Hematopoietic multipotent progenitor cell treated with erythropoietin and hydrocortisone succinate and interleukin-3 and kit ligand, for 4 days (in vitro differentiated cells): ENCODE results near the gene AGAP1.
A peak's percentile ranks its signal among the peaks of the same experiment; 100 is the strongest.

Source experiments
- DNase-seq: peaks from one replicate; pipeline ENCODE4 v3.0.0-alpha.2; 2015

The AGAP1 gene

GRCh38 chr2:236158969-236159777, 665.3 kb downstream of the AGAP1 start:
- no peak for DNase-seq

DNA sequence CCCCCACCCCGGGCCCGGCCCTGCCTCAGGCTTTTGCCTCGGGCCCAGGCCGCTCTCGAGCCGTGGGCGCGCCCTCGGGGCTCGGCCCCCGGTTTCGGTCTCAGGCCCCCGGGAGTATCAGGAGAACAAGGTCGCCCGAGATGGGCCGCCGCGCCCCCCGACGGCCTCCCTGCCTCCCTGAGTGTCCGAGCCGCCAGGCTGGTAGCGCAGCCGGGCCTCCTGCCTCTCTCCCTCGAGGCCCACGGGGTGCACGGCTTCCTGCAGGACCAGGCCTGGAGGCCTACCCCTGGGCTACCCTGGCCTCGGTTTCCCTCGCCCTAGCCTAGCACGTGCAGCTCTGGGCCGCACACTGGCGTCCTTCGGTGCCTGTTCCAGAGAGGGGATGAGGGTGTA, 665.9 kb downstream of the AGAP1 start:
- DNase-seq, result no peak

DNA sequence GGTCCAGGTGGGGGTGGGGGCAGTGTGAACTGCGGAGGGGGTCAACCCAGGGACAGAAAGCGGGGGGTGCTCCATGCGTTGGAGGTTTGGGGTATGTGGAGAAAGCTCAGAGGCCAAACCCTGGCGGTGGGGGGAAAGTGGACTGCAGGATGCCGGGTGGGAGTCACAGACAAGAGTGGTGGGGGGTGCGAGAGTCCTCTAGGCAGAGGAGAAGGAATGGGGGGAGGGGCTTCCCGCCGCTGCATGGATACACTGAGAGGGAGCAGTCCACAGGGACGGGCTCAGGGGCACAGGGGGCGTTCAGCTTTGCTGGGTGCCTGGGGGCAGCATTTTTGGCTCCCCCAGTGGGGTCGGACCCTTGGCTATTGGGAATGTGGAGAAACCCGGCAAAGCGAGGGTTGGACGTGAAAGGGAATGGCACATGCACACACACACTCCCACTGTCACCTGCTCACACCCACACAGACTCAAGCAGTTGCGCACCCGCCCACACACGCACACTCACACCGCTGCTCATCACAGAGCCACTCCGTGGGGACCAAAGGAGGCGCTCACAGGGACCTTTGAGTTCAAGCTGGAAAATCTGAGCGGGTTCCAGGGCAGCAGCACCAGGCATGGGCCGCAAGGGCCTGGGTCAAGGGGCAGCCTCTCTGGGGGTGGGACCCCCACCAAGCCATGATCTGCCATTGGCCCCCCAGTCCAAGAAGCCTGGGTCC, 666.7 kb downstream of the AGAP1 start:
- DNase-seq, result no peak

DNA sequence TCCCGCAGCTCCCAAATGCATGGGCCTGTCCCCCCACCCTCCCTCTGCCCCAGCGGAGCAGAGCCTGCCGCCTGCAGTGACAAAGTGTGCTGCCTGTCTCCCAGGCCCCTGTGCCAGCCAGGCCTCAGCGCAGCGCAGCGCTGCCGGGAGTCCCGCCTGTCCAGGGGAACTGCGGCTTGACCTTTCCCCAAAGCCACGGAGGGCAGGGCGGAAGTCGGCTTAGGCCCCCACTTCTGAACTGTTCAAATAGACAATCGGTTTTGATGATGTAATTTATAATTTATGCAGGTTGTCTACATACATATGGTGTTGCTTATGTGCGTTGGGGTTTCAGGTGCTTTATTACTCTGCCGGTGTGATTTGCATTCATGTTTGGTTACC, 667.2 kb downstream of the AGAP1 start:
- no peak for DNase-seq

DNA sequence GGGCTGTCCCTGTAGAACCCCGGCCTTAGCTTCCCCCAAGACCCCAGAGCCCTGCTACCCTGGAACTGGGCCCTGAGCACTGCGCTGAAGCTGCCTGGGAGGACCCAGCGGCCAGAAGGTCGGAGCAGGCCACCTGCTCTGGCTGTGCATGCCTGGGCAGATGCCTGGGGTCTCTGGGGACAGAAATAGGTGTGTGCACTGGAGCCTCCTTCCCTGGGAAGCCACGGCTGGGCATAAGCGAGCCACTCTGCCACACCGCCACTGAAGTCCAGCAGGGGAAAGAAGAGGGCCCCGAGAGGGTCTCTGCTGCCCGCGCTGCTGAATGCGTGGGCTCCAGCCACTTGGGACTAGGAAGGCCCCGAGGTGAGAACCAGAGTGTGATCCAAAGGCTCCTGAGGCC, 667.7 kb downstream of the AGAP1 start:
- no peak for DNase-seq

DNA sequence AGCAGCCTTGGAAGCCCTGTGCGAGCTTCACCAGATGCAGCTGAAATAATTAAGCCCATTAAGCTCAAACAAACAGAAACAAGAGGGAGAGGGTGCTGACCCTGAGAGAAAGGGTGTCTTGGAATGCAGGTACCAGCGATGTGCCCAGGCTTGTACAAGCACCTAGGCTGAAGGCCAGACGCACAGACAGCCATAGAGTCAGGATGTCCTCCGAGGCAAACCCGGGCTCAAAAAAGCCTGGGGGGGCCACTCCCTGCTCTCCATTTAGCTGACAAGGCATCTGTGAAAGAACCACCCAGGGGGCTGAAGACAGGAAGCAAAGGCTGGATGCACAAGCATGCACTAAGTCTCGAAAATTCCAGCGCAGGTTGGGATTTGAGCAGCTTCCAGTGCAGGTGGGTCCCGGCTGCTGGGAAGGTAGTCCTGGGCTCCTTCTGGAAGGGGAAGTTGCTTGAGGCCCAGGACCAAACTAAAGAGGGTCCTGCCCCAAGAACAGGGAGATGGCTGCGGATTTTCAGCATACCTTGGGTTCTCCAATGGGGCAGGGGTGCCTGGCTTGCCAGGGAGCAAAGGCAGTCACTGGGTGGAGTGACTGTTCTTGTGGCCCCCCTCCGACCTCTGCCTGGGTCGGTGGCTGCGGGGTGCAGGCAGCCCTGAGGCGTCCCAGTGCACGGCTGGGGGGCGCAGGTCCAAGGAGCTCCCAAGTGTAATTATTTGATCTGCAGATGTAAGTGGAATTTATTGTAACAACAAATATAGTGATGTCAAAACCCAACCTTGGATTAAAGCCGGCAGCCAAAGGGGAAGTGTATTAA, 668.4 kb downstream of the AGAP1 start:
- DNase-seq, result no peak

DNA sequence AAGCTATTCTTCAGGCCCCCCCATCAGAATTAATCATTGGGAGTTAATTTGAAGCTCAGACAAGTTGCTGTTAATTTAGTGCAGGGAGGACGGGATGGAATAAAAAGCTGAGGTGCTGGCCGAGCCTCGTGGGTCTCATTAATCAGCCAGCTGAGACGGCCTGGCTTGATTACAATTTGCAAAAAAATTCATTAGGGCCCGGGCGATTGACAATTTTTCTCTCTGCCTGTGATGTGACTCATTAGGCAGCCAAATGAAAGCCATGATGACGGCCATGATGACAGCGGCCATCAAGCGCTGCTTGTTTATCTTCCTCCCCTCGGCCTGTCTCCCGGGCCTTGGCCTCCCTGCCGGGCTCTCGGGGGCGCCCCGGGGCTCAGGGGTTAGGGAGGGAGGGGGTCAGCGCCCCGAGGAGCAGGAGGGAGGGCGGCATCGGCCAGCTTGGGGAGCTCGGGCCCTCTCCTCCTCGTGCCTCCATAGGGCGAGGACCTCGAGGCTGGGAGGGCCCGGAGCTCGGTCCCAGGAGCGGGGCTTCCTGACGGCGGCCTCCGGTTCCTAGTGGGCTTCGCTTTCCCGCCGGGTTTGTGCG, 669.1 kb downstream of the AGAP1 start:
- no peak for DNase-seq

- no peak for DNase-seq
These were observed 669.8 kb downstream of the AGAP1 start for GRCh38 chr2:236163471-236164200.

DNA sequence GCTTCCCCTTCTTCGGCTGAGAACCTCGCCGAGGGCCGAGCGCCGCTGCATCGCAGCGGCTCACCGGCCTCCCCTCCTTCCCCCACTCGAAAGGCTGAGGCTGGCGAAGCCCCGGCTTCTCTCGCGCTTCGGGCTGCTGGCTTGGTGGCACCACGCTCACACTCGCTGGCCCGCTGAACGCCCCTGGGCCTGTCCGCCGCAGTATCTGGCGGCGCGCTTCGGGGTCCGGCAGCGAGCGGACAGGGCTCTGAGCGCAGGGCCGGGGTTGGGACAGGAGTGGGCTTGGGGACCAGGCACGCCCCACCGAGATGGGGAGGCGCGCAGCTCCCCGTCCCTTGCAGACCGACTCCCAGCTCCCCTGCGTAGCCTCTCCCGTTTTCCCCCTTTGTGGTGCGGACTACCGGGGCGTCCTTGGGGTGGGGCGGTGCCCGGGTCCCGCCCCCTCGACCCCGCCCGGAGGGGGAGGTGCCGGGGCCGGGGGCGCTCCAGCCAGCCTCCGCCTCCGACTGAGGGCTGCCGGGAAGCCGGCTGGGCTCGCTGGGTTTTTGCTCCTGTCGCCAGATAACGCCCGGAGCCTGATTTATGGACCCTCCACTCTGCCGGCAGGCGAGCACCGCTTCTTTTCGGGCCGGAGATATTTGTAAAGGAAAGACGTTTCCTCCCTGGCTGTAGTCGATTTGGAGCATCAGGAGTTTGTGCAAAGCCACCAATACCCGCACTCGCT, 670.5 kb downstream of the AGAP1 start:
- DNase-seq, result peak; percentile 44

DNA sequence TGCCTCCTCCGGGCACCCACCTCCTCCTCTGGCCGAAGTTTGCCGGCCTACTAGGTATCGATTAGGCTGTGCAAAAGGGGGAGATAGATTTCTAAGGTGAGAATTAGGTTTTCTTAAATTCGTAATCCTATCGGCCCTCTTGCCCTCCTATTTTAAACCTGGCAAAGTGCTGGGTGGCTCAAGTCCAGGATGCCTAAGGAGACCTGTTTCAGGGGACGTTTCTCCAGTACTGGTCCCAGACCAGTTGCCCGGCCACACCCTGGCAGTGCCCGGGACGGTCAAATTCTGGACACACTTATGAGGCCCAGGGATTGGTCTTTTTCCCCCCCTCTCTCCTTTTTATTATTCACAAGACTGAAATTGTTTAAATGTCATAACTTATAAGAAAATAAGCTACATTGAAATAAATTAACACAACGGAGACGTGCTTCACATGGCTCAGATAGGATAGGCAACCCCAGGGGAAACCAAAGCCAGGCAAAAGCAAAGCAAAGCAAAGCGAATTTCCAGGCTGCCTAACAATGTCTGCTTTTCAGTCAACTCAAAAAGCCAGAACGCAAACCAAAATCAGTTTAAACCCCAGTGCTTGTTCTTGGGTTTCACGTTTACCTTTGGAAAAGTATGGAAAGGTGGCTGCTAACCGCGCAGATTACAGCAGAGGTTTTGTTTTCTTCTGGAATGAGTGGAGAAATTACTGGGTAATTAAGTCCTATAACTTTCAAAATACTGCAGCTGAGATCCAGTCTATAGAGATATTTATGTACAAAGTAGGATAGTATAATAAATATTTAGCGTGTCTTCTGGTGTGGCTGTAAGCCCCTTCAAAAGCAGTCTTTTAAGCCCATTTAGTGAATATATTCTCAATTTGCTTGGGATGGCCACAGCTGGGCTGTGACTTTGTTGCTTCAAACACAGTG, 671.3 kb downstream of the AGAP1 start:
- no peak for DNase-seq

- DNase-seq, result no peak
These were observed 672.3 kb downstream of the AGAP1 start for GRCh38 chr2:236165842-236166795.

DNA sequence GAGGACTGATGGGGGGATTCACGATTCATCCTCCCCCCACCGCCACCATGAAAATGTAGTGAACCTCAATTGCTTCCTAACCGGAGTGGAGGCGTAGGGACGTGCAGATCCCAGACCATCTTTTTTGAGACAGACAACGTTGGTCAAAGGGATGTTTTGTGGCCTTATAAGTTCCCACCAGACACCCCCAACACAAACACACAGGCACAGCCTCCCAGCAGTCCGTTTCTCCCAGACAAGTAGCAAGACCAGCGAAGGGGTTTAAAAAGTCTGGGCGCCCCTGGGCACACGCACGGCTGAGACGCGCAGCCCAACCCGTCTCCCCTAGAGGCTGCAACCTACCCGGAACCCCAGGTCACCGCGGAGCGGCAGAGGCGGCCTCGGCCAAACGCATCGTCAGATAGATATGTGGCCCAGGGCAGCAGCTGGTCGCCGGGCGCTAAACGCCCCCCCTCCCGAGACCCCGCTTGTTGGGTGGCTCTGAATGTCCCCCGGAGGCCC, 673.0 kb downstream of the AGAP1 start:
- DNase-seq, result no peak

GRCh38 chr2:236167297-236168109, 673.7 kb downstream of the AGAP1 start:
- DNase-seq, result peak; percentile 36

DNA sequence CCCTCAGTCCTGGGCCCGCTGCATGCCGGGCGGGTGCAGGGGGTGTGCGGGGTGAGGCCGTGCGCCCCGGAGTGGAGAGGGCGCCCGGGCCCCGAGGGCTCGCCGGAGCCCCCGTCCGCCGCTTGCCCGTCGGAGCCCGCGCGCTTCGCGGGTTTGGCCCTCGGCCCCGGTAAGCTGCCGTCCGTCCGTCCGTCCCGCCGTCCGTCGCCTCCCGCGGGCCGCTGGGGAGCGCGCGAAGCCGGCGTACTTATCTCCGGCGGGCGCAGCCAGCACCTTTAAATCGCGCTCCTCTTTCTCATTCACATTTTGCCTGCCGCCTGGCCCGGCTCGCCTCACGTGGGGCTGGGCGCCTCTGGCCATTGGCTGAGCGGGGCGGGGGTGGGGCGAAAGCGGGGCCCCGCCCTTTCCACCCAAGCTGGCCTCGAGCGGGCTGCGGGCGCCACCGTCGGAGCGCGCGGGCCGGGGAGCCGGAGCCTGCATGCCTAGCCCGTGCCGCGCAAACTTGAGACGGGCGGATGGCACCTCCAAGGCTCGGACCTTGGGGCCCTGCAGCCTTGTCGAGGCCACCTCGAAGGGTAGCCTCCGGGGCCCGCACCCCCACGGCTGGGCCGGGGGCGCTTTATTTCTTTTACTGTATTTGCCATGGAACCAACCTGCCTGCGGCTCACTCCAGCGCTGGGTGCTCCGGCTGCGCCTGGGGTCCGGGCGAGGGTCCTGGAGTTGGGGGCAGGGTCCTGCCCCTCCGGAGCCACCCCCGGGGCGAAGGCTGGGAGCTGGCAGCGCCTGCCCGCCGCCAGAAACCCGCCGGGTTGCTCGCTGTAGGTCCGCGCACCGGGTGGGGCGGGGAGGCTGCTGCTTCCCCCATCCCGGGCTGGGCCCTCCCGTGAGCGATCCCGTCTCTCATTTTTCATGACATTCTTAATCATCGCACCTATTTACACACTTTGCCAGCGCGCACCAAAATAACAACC, 674.6 kb downstream of the AGAP1 start, which contains the start of gene GBX2:
Gene GBX2 (minus strand): TSS at position 277 of the 971 bp plus-strand sequence. CDS start 415 bp downstream, outside the sequence.
- peak; percentile 59 for DNase-seq

GRCh38 chr2:236169151-236169721, 675.4 kb downstream of the AGAP1 start:
- peak; percentile 28 for DNase-seq
